GM21526 (cell line): ENCODE data around the gene BPIFA2.

Source experiments
- ATAC-seq: cut with Tn5 transposase; IDR thresholded peaks from one replicate; pipeline ENCODE4 v1.9.1; 2021; ENCODE audit warnings: moderate library complexity; ENCODE audit not compliant: unreplicated experiment, low FRiP score

BPIFA2 gene

DNA sequence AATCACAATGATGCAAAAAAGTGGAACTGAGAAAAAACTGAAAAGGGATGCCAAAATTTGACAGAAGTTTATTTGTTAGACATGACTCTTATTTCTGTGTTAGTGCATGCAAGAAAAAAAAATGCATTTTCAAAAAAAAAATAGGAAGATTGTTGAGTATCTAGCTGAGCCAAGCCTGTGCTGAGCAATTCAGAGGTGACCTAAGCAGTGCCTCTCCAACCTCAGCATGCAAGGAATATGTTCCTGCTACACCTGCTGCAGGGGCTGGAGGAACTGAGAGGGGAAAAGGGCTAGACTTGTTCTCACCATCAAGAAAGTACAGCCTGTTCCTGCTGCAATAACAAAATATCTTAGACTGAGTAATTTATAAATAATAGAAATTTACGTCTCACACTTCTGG is 24.0 kb downstream of the BPIFA2 start:
- ATAC-seq: no peak

DNA sequence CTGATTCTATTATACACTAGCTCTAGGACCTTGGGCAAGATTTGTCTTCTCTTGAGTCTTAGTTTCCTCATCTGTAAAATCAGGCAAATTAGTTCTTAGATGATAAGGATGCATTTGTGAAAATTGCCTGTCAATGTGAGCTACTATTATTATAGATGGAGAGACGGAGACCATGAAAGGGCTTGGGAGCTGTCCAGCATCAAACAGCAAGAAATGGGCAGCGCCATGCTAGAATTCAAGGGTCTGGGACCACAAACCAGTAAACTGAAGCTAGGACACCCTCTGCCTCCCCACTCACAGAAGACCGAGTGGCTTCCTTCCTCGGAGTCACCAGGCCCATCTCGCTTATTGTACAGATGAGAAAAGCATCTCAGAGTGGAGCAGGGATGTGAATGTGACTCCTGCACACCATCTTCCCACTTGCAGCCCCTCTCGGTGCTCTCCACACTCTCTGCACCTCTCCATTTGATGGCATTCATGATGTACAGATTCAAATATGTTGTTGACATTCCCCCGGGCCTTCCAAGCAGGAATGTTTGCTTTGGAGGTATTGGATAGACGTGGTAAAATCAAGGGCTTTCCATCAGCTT is 25.0 kb downstream of the BPIFA2 start:
- no peak for ATAC-seq

DNA sequence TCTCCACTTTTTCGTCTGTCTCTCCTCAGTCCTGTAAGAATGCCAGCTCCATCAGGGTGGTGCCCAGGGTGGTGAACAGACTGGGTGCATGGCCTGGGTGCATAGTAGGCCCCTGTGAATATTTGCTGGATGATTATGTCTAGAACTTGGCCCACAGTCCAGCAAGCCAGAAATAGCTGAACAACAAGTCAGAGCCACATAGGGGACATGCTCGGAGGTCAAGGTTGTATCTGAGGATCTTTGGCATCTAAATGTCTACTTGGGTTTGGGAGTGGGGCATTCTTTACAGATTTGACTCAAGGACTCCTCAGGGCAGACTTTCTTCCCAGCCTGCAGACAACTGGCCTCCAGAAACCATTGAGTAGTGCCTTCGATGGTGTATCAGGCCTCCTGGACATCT is 31.1 kb downstream of the BPIFA2 start:
- ATAC-seq: no peak

DNA sequence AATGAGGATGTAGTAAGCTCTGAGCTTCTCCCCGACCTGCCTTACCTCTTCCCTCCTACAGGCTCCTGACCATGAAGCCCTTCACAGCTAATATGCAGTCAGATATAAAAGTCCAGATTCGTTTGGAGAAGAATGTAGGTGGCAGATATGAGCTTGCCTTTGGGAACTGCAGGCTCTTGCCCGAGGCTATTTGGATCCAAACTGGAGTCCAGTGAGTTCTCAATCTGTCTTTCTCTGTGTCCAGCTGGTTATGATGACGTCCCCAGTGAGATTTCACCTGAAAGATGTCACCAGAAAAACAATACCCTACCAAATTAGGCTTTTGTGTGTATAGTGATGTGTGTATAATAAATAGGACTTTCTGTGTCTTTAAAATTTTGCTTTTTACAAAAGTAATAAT is 34.5 kb downstream of the BPIFA2 start:
- no peak for ATAC-seq

DNA sequence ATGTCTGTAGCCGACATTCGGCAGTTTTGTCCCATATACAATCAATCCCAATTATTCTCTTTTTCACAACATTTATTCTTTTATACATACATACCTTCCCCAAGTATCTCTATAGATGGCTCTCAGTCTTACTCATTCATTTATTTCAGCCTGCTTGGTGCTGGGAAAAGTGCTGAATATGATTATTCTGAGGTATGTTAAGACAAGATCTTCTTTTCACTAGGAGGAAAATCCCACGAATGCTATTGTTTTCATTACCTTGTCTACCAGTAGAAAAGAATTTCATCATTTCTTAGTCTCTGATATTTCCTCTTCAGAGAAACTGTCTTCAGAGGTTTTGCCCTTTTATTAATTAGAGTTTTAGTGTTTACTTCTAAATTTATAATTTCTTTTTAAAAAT is 35.5 kb downstream of the BPIFA2 start:
- ATAC-seq: no peak

DNA sequence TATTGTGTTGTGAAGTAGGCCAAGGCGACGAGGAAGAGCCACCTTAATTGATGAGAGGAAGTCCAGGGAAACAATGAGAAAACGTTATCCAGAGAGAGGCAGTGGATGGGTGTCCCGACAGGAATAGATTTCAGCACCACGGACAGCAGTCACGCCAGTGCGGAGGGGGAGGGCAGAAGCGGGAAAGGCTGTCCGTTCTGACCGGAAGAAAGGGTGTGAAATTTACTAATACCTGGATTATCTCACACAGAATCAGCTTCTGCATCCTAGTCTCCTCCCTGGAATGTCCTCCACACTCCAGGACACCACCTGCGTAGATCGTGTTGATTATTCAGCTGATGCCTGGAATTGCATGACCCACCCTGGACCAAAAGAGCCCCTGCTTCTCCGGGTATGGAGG is 41.8 kb downstream of the BPIFA2 start:
- ATAC-seq: no peak

DNA sequence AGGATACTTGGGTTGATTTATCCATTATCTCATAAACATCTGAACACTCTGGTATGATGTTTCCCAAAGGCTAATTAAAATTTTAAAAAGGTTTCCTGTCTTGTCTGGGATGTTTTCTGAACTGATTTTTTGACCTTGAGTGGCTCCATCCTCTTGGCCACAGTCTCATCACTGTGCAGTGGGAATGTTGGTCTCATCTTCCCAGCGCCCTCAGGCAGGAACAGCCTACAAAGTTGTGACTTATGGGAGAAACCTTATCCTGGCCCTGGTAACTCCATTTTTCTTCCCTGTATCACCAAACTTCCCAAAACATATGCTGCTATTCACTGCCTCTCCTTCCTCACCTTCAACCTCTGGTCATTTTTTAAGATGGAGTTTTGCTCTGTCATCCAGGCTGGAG is 42.4 kb downstream of the BPIFA2 start:
- no peak for ATAC-seq

DNA sequence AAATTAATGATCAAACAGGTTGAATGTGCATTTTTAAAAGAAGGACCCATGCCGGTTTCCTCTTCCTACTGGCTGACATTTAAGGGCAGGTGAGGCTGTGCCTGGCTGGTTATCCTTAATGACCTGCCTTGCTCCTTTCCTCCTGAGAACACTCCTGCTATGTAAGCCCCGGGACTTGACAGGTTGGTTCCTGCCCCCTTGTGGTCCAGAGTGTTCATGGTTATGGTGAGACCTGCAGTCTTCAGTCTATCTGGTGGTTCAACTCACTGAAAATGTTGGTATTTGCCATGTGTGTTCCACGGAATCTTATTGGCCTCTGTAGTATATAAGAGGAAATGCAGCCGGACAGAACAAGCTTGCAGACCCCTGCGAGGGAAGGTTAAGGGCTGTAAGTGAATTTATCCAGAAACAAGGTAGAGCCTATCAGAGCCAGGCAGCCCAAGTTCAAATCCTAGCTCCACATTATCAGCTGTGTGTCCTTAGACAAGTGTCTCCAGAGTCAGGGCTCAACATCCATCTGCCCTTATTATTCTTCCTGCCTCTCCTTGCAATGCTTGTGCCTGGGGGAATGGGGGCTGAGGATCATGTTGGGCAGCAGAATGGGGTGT is 44.0 kb downstream of the BPIFA2 start:
- no peak for ATAC-seq

DNA sequence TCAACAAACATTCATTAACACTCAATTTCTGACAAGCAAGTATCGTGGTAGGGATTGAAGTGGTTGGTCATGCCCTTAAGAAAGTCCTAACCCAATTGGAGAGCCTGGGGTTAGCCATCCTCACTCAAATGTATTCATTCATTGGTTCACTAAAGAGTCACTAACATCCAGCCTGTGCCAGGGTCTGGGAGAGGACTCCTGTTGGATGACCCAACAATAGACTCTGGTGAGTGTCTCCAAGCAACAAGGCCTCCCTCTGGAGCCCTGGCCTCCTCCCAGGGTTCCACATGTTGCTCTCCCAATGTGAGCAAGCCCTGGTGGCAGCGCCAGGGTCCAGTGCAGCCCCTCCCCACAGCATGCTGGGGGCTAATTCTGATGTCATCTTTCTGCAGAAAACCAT is 49.1 kb downstream of the BPIFA2 start, which contains the start of gene BPIFA3:
TSS of gene BPIFA3 (plus strand) at position 301 of the 400 bp plus-strand sequence. CDS start 185 bp downstream, outside the sequence.
- no peak for ATAC-seq

DNA sequence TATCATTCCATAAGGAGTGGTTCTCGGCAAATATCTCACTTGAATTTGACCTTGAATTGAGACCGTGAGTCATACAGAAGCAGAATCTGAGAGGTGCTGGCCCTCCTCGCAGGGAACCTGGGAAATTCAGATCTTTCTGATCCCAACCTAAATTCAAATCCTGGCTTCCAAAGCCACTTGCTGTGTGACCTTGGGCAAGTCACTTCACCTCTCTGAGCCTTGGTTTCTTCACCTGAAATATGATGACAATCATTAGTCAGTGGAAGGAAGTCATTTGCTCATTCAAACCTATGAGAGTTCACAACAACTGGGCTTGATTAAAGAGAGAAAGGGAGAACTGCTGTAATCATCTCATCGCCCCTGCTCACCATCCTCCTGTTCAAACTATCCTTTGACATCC is 56.4 kb downstream of the BPIFA2 start:
- no peak for ATAC-seq

DNA sequence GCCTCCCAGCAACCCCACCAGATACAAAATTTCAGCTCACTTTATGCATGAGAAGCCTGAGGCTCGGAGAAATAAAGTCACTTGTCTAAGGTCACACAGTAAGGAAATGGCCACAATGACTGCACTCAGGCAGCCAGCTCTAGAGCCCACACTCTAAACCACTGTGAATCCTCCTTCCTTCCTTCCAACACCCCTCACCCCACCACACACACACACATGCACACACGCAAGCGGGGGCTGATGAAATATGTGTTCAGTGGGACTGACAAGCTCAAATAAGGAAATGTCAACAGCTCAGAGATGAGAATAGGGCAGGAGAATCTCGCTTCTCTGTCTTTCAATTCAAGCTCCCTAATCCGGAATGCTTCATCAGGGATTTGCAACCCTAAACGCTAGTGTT is 61.9 kb downstream of the BPIFA2 start:
- no peak for ATAC-seq
